Activated T-cell treated with anti-CD3 and anti-CD28 coated beads for 48 hours (primary cell): ENCODE measurements around the gene GPALPP1.
"Not testable (repeated sequence)": the region's sequence is repeated elsewhere in the genome, so short reads cannot be mapped to it uniquely, and the experiment has no call there.

Experiments used
- DNase-seq: peaks from one replicate; pipeline ENCODE4 v3.0.0-alpha.2; 2020; ENCODE audit warnings: low read depth

The GPALPP1 gene

GRCh38 chr13:45007225-45007624 is 17.9 kb downstream of the GPALPP1 start:
- no peak for DNase-seq

- DNase-seq, result no peak
These were observed 18.5 kb downstream of the GPALPP1 start for GRCh38 chr13:45007823-45008222.

DNA sequence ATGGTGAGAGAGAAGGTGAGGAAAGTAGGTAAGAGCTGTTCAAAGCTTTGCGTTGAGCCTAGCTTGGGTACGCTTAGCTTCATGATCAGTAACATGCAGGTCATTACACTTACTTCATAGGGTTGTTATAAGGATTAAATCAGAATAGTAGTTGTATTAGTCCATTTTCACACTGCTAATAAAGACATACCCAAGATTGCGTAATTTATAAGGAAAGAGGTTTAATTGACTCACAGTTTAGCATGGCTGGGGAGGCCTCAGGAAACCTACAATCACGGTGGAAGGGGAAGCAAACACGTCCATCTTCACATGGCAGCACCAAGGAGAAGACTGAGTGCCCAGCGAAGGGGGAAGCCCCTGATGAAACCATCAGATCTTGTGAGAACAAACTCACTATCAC is 21.9 kb downstream of the GPALPP1 start:
- DNase-seq, result no peak

GRCh38 chr13:45015300-45015699 is 26.0 kb downstream of the GPALPP1 start:
- DNase-seq, result no peak

DNA sequence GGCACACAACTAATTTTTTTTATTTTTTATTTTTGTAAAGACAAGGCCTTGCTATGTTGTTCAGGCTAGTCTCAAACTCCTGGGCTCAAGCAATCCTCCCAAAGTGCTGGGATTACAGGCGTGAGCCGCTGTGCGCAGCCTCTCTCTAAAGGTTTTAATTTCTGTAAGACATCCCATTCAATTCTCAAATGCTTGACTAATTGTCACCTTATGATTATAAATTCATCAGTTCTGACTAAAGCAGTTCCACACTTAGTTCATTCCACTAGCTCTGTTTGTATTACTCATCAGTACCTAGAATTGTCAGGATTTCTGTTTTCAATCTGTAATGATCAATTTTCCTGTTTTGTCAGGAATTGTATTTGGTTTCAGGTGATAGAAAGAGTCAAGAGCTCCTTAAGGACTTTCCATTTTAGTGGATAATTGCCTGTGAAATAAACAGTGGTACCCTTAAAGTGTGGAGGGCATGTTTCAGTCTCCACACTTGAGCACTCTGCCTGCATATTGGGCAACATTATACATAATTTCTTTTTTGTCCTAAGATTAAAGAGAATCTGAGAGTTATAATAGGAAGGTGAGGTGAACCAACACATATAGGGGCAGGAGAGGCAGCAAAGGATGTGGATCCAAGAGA is 27.6 kb downstream of the GPALPP1 start:
- DNase-seq, result no peak

DNA sequence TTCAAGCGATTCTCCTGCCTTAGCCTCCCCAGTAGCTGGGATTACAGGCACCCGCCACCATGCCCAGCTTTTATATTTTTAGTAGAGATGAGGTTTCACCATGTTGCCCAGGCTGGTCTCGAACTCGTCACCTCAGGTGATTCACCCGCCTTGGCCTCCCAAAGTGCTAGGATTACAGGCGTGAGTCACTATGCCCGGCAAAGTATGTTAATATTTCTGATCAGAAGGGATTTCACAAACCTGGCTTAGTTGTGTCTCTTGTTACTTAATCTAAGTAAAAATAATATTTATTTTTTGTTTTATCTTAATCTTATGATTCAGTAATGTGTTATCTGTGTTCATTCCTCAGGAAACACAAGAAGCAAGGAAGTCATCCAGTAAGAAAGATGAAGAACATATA is 30.6 kb downstream of the GPALPP1 start:
- not testable (repeated sequence) for DNase-seq

- no peak for DNase-seq
These were observed 31.9 kb downstream of the GPALPP1 start for GRCh38 chr13:45021250-45021649.

DNA sequence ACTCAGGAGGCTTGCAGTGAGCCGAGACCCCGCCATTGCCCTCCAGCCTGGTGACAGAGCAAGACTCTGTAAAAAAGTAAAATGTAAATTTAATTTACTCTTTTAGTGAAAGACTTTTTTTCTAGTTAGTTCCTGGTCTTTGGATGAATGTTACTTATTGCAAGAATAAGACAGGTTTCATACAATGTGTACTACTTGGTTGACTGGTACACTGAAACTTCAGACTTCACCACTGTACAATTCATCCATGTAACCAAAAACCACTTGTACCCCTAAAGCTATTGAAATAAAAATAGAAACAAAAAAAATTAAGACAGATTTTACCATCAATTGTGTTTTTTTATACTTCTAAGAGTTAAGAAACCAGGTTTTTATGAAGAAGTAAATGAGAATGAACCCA is 35.5 kb downstream of the GPALPP1 start:
- DNase-seq, result no peak

DNA sequence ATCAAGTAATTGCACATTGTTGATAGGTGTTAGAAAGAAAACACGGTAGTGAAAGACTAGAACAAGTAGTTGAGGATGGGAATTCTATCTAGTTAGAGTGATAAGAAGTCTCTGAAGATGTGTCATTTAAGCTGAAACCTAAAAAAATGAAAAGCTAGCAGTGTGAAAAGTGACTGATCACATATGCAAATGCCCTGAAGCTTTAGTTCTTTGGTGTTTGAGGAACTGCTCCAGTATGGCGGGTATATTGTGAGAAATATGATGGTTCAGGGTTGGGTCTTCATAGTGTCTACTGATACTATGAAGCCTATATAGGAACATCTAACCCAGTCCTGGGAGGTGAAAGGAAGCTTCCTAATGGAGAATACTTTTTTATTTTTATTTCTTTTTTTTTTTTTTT is 45.0 kb downstream of the GPALPP1 start:
- DNase-seq, result no peak

DNA sequence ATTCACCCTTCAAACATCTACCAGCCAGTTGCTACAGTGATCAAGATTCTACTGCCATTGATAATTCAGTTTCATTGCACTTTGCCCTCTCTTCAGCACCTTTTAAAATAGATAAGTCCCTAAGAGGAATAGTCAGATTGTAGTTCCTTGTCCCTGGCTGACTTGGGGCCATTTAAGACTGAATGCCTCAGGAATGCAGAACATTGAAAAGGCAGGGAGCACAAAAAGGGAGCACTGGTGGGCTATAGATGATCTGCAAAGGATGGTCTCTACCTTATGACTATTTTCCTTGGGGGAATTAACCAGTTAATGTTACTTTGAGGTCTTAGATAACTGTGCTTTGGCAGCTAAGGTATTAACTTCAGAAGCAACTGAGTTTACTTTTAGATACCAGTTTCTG is 46.9 kb downstream of the GPALPP1 start:
- DNase-seq, result no peak

GRCh38 chr13:45040173-45040572 is 50.8 kb downstream of the GPALPP1 start:
- no peak for DNase-seq

DNA sequence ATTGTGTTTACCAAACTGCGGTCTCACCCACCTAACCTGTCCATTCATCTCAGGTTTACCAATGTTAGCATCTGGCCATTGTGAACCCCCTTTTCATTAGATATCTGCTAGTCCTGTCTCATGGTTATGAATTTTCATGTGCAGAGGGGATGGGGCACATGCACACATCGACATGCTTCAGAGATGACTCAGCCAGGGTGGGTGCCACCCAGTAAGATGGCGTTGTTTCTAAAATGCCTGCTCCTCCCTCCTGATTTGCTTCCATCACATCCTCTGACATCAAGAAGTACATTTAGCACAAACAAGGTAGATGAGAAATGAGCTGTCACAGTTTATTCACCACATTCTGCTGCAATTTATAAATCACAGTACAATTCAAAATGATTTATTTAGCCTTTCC is 51.3 kb downstream of the GPALPP1 start:
- no peak for DNase-seq

- no peak for DNase-seq
These were observed 53.2 kb downstream of the GPALPP1 start for GRCh38 chr13:45042539-45042938.

- no peak for DNase-seq
These were observed 57.1 kb downstream of the GPALPP1 start for GRCh38 chr13:45046445-45046844.

DNA sequence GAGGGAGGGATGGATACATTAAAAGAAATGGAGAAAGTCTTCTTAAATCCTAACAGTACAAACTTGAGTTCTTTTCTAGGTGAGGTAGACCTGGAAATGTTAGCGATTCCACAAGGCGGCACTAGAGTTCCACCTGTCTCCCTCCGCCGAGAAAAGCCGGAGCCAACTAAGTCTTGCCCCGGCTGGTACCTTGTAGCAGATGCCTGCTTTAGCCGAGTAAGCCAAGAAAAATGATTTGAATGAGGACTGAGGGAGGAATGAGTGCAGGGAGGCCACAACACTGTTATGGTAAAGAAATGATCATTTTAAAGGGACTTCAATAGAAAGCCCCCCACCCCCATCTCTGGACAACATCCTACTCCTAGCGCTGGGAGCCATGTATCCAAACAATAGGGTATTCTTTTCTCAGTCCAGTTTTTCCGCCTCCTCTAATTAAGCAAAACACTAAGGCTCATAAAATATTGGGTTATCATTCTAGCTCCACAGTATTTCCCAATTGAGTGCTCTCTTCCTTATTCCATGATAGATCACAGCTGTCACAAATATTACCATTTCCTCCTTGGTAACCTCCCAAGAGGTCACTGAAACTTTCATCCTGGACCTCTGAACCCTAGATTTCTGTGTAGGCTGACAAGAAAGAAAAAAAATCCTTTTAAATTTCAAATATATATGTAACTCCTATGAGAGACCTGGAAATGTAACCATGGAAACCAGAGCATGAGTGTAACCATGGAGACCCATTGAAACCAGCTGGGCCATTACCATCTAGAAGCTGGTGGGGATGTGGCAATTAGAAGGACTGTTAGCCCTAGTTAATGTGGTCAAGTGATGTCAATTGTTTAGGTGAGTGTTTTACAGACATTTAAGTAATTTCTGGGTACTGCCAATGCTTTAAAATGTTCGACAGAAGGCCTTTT is 58.3 kb downstream of the GPALPP1 start:
- peak; percentile 69 for DNase-seq

DNA sequence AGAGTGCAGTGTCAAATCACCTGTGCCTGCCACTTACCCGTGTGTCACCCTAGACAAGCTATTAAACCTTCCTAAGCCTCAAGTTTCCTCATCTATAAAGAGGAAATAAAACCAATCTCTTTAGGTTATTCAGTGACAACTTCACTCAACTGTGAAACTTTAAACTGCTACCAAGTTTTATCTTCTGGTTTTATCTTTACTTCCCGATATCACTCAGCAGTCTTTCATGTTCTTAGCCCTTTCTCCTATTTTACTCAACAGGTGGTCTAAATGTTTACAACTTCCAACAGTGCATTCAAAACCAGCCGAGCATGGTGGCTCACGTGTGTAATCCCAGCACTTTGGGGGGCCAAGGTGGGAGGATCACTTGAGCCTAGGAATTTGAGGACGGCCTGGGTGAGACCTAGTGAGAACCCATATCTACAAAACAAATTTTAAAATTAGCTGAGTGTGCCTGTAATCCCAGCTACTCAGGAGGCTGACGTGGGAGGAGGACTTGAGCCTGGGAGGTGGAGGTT is 59.6 kb downstream of the GPALPP1 start:
- DNase-seq, result no peak

GRCh38 chr13:45049478-45049877 is 60.1 kb downstream of the GPALPP1 start:
- no peak for DNase-seq

DNA sequence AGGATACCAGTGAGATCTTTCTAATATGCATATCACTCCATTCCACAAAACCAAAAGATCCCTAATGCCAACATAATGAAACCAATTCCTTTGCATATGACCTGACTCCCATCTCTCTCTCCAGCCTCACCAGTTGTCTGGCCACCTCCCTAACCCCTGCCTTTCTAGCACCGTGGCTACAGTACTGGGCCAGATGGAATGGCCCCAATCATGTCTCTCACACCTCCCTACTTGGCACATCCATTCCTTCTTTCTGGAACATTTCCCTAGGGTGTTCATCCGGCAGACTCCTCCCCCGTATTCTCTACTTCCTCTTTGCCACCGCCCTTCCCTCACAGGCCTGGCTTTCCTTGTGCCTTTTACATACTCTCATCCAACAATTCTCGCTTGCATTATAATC is 62.0 kb downstream of the GPALPP1 start:
- DNase-seq, result no peak

GRCh38 chr13:45055198-45055901 is 66.0 kb downstream of the GPALPP1 start:
- DNase-seq, result peak; percentile 53

- DNase-seq, result no peak
These were observed 66.7 kb downstream of the GPALPP1 start for GRCh38 chr13:45055902-45056648.

- DNase-seq, result no peak
These were observed 70.7 kb downstream of the GPALPP1 start for GRCh38 chr13:45060062-45060461.
